ENCODE data around the gene MGMT. TPM values are rescaled to one million over a fixed set of nuclear protein-coding genes. Genes with fewer than 3 reads are reported as not detected.

Gene MGMT
- total RNA-seq, 1 experiment from 2014 or later = 11.5 TPM

DNA sequence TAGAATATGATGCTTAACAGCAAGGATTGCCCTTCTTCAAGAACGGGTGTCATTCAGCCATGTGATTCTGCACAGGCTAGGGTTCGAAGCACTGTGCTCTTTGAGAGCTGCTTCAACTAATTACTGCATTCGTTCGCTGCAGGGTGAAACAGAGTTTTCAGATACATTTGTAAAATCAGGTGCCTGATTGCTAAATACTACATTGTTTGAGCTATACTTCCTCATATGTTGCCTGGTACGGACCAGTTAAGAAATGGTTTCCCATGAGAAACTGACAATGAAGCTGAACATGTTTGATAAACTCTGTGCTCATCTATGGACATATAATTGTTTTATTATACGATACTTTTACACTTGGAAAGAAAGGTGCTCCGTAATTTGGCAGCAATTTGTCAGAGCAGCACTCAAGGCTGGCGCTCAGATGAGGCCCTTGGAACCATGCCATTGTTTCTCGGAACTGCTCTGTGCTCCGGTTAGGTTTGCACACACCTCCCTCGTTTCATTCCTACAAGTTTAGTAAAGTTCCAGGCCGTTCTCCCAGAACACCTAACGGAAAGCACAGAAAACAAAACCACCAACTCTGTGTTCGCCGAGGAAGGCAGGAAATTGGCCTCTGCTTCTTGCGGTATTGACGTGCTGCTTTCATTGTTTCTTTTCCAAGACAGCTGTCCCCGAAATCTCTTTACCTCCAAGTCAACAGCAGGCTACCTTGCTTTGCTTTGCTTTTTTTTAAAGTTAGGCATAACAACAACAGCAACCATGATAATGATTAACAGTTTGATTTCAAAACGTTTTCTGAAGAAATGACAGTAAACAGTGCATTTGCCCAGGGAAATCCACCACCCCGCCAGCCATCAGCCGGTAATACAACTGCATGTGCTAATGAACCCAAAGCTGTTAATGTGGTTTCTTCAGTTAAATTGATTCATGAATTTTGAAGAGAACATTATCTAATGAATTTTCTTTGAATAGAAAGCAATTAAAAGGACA, 290.2 kb downstream of the MGMT start:
- POLR2A ChIA-PET = no interaction called here
- no peaks in the 10 kb centered on the region for H3K9me2 ChIP-seq (ENCODE audit: insufficient read depth)
- no peaks in the 10 kb centered on the region for H4K20me1 ChIP-seq (ENCODE audit: insufficient read depth)
- no peaks in the 10 kb centered on the region for H3K27me3 ChIP-seq (ENCODE audit: insufficient read depth, low read length)
- no peak overlapping the region for H3K4me3 ChIP-seq (replicated peaks in 1 of 2; ENCODE audit: low read depth in 1 of 2, low read length in 2 of 2)
- TF ChIP-seq ZFX (IDR thresholded peaks at IDR 0.05) (no peak), SRF (IDR thresholded peaks at IDR 0.05; ENCODE audit: low read depth) (no peak), CBX3 (IDR thresholded peaks at IDR 0.05; ENCODE audit: low read depth) (no peak), CEBPB (IDR thresholded peaks at IDR 0.05; ENCODE audit: low read depth) (no peak), POLR2A (IDR thresholded peaks at IDR 0.05; ENCODE audit: borderline replicate concordance, extremely low read depth, insufficient read depth, insufficient read length) (no peak), EGR1 (IDR thresholded peaks at IDR 0.05; ENCODE audit: low read depth) (no peak), JUND (IDR thresholded peaks at IDR 0.05) (no peak), EZH2 (IDR thresholded peaks at IDR 0.05) (no peak), EZH2phosphoT487 (IDR thresholded peaks at IDR 0.05; ENCODE audit: borderline replicate concordance) (no peak), RAD21 (IDR thresholded peaks at IDR 0.05; ENCODE audit: low read depth) (no peak), POLR2AphosphoS5 (IDR thresholded peaks at IDR 0.05; ENCODE audit: low read depth, low read length) (no peak), SP1 (IDR thresholded peaks at IDR 0.05; ENCODE audit: low read depth) (no peak), TCF7L2 (IDR thresholded peaks at IDR 0.05; ENCODE audit: borderline replicate concordance, extremely low read depth, insufficient read depth, insufficient read length) (no peak)
- TF ChIP-seq, protein P1, sequence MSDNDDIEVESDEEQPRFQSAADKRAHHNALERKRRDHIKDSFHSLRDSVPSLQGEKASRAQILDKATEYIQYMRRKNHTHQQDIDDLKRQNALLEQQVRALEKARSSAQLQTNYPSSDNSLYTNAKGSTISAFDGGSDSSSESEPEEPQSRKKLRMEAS (IDR thresholded peaks at IDR 0.05) = no peak
- TF ChIP-seq, protein P2, sequence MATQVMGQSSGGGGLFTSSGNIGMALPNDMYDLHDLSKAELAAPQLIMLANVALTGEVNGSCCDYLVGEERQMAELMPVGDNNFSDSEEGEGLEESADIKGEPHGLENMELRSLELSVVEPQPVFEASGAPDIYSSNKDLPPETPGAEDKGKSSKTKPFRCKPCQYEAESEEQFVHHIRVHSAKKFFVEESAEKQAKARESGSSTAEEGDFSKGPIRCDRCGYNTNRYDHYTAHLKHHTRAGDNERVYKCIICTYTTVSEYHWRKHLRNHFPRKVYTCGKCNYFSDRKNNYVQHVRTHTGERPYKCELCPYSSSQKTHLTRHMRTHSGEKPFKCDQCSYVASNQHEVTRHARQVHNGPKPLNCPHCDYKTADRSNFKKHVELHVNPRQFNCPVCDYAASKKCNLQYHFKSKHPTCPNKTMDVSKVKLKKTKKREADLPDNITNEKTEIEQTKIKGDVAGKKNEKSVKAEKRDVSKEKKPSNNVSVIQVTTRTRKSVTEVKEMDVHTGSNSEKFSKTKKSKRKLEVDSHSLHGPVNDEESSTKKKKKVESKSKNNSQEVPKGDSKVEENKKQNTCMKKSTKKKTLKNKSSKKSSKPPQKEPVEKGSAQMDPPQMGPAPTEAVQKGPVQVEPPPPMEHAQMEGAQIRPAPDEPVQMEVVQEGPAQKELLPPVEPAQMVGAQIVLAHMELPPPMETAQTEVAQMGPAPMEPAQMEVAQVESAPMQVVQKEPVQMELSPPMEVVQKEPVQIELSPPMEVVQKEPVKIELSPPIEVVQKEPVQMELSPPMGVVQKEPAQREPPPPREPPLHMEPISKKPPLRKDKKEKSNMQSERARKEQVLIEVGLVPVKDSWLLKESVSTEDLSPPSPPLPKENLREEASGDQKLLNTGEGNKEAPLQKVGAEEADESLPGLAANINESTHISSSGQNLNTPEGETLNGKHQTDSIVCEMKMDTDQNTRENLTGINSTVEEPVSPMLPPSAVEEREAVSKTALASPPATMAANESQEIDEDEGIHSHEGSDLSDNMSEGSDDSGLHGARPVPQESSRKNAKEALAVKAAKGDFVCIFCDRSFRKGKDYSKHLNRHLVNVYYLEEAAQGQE (IDR thresholded peaks at IDR 0.05; ENCODE audit: low read depth) = no peak
- TF ChIP-seq, protein P3, sequence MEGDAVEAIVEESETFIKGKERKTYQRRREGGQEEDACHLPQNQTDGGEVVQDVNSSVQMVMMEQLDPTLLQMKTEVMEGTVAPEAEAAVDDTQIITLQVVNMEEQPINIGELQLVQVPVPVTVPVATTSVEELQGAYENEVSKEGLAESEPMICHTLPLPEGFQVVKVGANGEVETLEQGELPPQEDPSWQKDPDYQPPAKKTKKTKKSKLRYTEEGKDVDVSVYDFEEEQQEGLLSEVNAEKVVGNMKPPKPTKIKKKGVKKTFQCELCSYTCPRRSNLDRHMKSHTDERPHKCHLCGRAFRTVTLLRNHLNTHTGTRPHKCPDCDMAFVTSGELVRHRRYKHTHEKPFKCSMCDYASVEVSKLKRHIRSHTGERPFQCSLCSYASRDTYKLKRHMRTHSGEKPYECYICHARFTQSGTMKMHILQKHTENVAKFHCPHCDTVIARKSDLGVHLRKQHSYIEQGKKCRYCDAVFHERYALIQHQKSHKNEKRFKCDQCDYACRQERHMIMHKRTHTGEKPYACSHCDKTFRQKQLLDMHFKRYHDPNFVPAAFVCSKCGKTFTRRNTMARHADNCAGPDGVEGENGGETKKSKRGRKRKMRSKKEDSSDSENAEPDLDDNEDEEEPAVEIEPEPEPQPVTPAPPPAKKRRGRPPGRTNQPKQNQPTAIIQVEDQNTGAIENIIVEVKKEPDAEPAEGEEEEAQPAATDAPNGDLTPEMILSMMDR (IDR thresholded peaks at IDR 0.05 in 2 of 3, conservative IDR thresholded peaks at IDR 0.05 in 1 of 3; ENCODE audit: borderline replicate concordance in 1 of 3, insufficient read depth in 1 of 3, low read depth in 2 of 3, low read length in 2 of 3) = no peak
- TF ChIP-seq, protein P4, sequence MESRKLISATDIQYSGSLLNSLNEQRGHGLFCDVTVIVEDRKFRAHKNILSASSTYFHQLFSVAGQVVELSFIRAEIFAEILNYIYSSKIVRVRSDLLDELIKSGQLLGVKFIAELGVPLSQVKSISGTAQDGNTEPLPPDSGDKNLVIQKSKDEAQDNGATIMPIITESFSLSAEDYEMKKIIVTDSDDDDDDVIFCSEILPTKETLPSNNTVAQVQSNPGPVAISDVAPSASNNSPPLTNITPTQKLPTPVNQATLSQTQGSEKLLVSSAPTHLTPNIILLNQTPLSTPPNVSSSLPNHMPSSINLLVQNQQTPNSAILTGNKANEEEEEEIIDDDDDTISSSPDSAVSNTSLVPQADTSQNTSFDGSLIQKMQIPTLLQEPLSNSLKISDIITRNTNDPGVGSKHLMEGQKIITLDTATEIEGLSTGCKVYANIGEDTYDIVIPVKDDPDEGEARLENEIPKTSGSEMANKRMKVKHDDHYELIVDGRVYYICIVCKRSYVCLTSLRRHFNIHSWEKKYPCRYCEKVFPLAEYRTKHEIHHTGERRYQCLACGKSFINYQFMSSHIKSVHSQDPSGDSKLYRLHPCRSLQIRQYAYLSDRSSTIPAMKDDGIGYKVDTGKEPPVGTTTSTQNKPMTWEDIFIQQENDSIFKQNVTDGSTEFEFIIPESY (IDR thresholded peaks at IDR 0.05; ENCODE audit: extremely low read depth, insufficient replicate concordance, low read length) = no peak
- H3K9ac ChIP-seq (ENCODE audit: low read length) = no peak overlapping the region
- H3K9me3 ChIP-seq (ENCODE audit: control insufficient read depth in 1 of 2, insufficient read depth in 1 of 2, low read depth in 1 of 2, low read length in 2 of 2) = no peaks in the 10 kb centered on the region
- no peak for DNase-seq (ENCODE audit: low read depth, low spot score)
- no peak overlapping the region for H2AFZ ChIP-seq (ENCODE audit: low read depth, low read length, poor library complexity, severe bottlenecking)
- intact Hi-C loops (cut with micrococcal nuclease) = no loop called here
- H3K27ac ChIP-seq (ENCODE audit: low read depth, low read length) = no peak overlapping the region
- CTCF ChIA-PET = no interaction called here
- no peaks in the 10 kb centered on the region for H3K79me2 ChIP-seq (ENCODE audit: insufficient read depth, low read length)
- H3K4me1 ChIP-seq (ENCODE audit: control insufficient read depth in 1 of 2, insufficient read depth in 2 of 2, low read length in 2 of 2) = no peaks in the 10 kb centered on the region
- RAD21 ChIA-PET (ENCODE audit: low non-redundant PET in 1 of 2, low total read pairs in 2 of 2, uncharacterized antibody in 2 of 2, unreplicated experiment in 2 of 2) = no interaction called here
- BruUV-seq (replicated peaks) = no TSS peak
- no peaks in the 10 kb centered on the region for H3K36me3 ChIP-seq (ENCODE audit: control insufficient read depth in 1 of 2, insufficient read depth in 2 of 2, low read length in 2 of 2)
- ATAC-seq = no peak
- no peak overlapping the region for H3K4me2 ChIP-seq (ENCODE audit: low read length)
